PFSK-1 (cell line): Measurements from ENCODE around the gene TBPL1.

Experiments used
- FOXP2 ChIP-seq: optimal IDR thresholded peaks from 2 replicates; pipeline ENCODE3; 2011; ENCODE audit warnings: borderline replicate concordance, control low read depth, inconsistent platforms; ENCODE audit not compliant: insufficient read depth; ENCODE audit errors: extremely low read length, extremely low read depth
- POLR2AphosphoS5 ChIP-seq: IDR thresholded peaks from 2 replicates; pipeline ENCODE4 v1.6.1; 2012; ENCODE audit warnings: low read depth, mild to moderate bottlenecking, control low read depth, low read length, moderate library complexity
- SIN3A ChIP-seq: IDR thresholded peaks from 2 replicates; pipeline ENCODE4 v1.6.1; 2012; ENCODE audit warnings: mild to moderate bottlenecking, low read length, moderate library complexity, borderline replicate concordance; ENCODE audit not compliant: insufficient read depth
- TAF1 ChIP-seq: IDR thresholded peaks from 2 replicates; pipeline ENCODE4 v1.6.1; 2012; ENCODE audit warnings: low read length, control low read depth, borderline replicate concordance; ENCODE audit not compliant: insufficient read depth
- TF ChIP-seq, protein P1 (sequence below), 2 experiments: IDR thresholded peaks; 2 replicates each; pipeline versions ENCODE4 v1.6.1 to v1.8.0; 2011 to 2012; ENCODE audit warnings: low read depth in 2 of 2, low read length in 2 of 2, control low read depth in 1 of 2, inconsistent platforms in 1 of 2, mild to moderate bottlenecking in 1 of 2, moderate library complexity in 1 of 2; ENCODE audit not compliant: insufficient read depth in 1 of 2

The TBPL1 gene

GRCh38 chr6:133923938-133924593, 29.0 kb upstream of the TBPL1 start:
- TF ChIP-seq POLR2AphosphoS5 (no peak), FOXP2 (no peak), TAF1 (no peak), SIN3A (no peak)
- TF ChIP-seq, protein P1, sequence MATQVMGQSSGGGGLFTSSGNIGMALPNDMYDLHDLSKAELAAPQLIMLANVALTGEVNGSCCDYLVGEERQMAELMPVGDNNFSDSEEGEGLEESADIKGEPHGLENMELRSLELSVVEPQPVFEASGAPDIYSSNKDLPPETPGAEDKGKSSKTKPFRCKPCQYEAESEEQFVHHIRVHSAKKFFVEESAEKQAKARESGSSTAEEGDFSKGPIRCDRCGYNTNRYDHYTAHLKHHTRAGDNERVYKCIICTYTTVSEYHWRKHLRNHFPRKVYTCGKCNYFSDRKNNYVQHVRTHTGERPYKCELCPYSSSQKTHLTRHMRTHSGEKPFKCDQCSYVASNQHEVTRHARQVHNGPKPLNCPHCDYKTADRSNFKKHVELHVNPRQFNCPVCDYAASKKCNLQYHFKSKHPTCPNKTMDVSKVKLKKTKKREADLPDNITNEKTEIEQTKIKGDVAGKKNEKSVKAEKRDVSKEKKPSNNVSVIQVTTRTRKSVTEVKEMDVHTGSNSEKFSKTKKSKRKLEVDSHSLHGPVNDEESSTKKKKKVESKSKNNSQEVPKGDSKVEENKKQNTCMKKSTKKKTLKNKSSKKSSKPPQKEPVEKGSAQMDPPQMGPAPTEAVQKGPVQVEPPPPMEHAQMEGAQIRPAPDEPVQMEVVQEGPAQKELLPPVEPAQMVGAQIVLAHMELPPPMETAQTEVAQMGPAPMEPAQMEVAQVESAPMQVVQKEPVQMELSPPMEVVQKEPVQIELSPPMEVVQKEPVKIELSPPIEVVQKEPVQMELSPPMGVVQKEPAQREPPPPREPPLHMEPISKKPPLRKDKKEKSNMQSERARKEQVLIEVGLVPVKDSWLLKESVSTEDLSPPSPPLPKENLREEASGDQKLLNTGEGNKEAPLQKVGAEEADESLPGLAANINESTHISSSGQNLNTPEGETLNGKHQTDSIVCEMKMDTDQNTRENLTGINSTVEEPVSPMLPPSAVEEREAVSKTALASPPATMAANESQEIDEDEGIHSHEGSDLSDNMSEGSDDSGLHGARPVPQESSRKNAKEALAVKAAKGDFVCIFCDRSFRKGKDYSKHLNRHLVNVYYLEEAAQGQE (IDR thresholded peaks at IDR 0.05; ENCODE audit: insufficient read depth in 1 of 2, low read depth in 2 of 2, low read length in 2 of 2): no peak

- TF ChIP-seq FOXP2: no peak
- TF ChIP-seq, protein P1 (IDR thresholded peaks at IDR 0.05; ENCODE audit: insufficient read depth in 1 of 2, low read depth in 2 of 2, low read length in 2 of 2): no peak
- no peak for TF ChIP-seq SIN3A
- TF ChIP-seq POLR2AphosphoS5: no peak
- no peak for TF ChIP-seq TAF1
These were observed 15.1 kb upstream of the TBPL1 start for GRCh38 chr6:133937909-133938308.

- TF ChIP-seq, protein P1 (IDR thresholded peaks at IDR 0.05; ENCODE audit: insufficient read depth in 1 of 2, low read depth in 2 of 2, low read length in 2 of 2): no peak
- no peak for TF ChIP-seq POLR2AphosphoS5
- no peak for TF ChIP-seq SIN3A
- TF ChIP-seq TAF1: no peak
- no peak for TF ChIP-seq FOXP2
These were observed 14.5 kb upstream of the TBPL1 start for GRCh38 chr6:133938533-133938932.

- TF ChIP-seq SIN3A (no peak), TAF1 (no peak), POLR2AphosphoS5 (no peak), FOXP2 (no peak)
- TF ChIP-seq, protein P1 (IDR thresholded peaks at IDR 0.05; ENCODE audit: insufficient read depth in 1 of 2, low read depth in 2 of 2, low read length in 2 of 2): no peak
These were observed 13.0 kb upstream of the TBPL1 start for GRCh38 chr6:133939778-133940667.
